Peyer's patch (tissue), 4 donors: ENCODE data around the gene PARP1.

Source experiments
- CTCF ChIP-seq, 6 experiments: fragments of 450-650 bp in 4 of 6; fragments of 200-600 bp in 2 of 6; sonication (generic) in 1 of 6; IDR thresholded peaks; one replicate each; pipeline ENCODE4 v1.5.1; 2017 to 2019; ENCODE audit warnings: antibody characterized with exemption in 6 of 6, mild to moderate bottlenecking in 3 of 6, moderate library complexity in 1 of 6
- POLR2A ChIP-seq, 2 donors: fragments of 450-650 bp; IDR thresholded peaks; one replicate each; pipeline ENCODE4 v1.5.1; 2017; ENCODE audit warnings: antibody characterized with exemption in 2 of 2, mild to moderate bottlenecking in 2 of 2, moderate library complexity in 2 of 2

GRCh38 chr1:226327761-226328162 lies 80.1 kb downstream of the PARP1 start:
- TF ChIP-seq POLR2A (IDR thresholded peaks at IDR 0.05) (no peak), CTCF (IDR thresholded peaks at IDR 0.05) (no peak)
